GM18861 (cell line): ENCODE data around the gene HRCT1.
"Not testable (repeated sequence)": the region's sequence is repeated elsewhere in the genome, so short reads cannot be mapped to it uniquely, and the experiment has no call there.

ENCODE experiments used
- ATAC-seq: cut with Tn5 transposase; IDR thresholded peaks from one replicate; pipeline ENCODE4 v1.9.1; 2021; ENCODE audit not compliant: unreplicated experiment

Gene HRCT1

DNA sequence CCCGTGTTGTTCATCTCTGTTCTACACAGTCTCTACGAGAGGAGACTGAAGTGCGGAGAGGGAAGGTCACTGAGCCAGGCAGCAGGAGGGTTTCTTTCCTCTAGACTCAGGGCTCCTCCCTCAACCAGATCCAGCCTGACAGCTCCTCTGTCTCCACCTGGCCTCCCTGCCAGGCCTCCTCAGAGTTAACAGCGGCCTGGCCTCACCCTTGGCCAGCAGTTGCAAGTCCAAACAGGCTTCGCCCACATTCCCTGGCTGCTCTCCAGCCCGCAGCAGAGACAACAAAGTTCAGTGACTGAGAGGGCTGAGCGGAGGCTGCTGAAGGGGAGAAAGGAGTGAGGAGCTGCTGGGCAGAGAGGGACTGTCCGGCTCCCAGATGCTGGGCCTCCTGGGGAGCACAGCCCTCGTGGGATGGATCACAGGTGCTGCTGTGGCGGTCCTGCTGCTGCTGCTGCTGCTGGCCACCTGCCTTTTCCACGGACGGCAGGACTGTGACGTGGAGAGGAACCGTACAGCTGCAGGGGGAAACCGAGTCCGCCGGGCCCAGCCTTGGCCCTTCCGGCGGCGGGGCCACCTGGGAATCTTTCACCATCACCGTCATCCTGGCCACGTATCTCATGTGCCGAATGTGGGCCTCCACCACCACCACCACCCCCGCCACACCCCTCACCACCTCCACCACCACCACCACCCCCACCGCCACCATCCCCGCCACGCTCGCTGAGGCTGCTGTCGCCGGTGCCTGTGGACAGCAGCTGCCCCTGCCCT lies at the start of gene HRCT1:
TSS of gene HRCT1 (plus strand) at position 291 of the 768 bp plus-strand sequence. CDS start at position 377, 86 bp downstream.
- no peak for ATAC-seq

DNA sequence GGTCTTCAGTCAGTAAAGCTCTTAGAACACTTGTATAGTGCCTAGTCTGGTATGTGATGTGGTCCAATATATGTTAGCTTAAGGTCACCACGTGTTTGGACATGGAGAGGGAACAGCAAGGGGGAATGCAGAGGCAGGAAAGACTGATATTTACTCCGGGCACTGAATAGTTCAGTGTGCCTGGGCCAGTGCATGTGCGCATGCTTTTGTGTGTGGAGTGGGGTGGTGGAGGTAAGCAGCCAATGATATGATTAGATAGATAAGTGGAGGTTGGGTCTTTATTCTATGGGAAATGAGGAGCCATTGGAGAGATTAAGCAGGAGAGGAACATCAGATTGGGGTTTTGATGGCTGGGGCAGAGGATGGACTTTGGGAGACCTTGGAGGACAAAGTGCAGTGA lies 49.8 kb upstream of the HRCT1 start:
- ATAC-seq: no peak

DNA sequence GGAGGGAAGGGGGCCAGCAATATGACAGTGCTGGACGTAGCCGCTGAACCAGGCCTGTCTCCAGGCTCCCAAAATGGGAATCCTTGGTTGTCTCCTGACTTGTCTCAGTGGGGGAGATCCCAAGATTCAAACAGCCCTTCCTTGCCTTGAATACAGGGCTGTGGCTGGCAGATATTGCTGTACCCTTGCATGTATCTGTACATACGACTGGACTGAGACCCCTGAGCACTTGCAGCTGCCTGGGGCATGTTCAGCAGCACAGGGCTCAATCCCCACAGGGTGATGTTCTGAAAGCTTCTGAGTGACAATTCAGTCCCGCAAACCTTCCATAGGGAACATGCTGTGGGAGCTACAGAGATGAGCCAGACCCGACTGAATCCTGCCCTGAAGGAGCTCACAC lies 49.1 kb upstream of the HRCT1 start:
- ATAC-seq: no peak

DNA sequence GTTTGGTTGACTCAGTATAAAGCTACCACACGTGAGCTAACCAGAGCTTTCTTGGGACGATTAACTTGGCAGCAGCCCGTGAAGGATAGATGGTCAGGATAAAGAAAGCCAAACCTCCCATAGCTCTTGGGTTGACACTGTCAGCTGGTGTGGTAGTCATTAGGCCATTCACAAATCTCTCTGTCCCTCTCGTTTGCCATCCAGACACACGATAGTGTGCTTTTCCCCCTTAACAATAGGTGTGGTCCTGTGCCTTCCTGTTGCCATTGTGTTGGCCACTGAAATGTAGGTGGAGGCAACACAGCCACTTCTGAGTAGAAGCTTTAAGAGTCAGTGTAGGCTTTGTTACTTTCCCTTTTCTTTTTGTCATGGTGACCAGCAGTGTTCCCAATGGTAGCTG lies 47.5 kb upstream of the HRCT1 start:
- ATAC-seq: no peak

DNA sequence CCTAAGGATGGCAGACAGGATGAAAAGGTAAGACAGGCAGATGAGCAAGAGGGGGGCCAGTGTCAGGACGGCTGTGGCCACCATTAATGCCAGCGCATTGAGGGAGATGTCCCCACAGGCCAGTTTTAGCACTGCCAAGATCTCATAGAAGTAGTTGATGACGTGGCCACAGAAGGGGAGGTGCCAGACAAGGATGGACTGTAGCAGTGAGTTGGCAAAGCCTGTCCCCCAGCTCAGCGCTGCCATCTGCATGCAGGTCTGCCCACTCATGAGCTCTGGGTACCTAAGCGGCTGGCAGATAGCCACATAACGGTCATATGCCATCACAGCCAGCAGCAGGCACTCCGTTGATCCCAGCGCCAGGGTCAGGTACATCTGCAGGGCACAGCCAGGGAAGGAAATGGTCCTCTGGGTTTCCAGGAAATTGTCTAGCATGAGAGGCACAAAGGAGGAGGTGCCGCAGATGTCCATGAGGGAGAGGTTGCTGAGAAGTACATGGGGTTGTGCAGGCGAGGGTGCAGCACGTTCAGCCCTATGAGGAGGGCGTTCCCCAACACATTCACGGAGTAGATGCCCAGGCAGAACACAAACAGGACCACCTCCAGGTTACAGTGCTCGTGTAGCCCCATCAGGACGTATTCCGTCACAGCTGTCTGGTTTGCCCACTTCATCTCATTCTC lies 46.6 kb upstream of the HRCT1 start:
- no peak for ATAC-seq

DNA sequence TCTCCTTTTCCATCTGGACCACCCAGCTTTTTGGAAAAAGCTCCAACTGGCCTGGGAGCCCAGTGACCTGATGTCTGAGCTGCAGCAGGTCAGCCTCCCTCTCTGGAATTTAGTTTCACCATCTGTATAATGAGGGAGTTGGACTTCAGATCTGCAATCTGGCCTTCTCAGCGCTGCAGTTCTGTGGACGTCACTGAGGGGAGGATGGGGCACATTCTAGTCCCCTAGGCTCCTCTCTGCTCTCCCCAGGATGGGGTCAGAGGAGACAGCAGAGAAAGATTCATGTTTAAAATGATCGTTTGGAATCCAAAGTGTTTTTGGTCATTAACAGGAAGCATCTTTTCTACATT lies 46.0 kb upstream of the HRCT1 start:
- no peak for ATAC-seq

DNA sequence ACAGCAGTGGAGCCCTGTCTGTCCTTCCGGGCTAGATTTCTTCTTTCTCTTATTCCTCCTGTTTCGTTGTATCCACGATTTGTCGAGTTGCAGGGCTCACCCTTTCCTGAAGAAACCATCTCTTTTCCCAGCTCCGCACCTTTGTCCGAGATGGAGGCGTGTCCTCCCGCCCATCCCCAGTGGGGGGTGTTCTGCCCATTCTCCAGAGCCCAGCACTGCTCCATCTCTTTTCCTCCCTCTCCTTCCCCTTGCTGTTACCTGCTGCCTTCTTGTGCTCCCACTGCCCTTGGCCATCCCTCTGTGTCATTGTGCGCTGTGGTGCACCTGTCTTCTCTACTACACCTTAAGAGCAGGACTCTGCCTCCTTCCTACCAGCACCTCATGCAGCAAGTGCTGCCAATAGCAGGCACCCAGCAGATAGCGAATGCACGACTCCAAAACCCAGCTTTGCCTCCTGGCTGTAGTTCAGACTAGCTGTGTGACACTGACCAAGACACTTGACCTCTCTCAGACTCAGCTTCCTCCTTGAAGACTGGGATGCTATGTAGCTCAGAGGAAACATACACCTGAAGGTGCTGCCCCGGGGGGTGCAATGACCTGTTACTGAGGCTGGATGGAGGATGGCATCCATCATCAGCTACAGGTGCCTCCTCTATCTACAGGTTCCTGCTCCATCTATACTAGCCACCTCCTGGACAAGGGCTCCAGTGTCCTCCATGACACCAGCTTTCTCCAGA lies 44.7 kb upstream of the HRCT1 start:
- no peak for ATAC-seq

DNA sequence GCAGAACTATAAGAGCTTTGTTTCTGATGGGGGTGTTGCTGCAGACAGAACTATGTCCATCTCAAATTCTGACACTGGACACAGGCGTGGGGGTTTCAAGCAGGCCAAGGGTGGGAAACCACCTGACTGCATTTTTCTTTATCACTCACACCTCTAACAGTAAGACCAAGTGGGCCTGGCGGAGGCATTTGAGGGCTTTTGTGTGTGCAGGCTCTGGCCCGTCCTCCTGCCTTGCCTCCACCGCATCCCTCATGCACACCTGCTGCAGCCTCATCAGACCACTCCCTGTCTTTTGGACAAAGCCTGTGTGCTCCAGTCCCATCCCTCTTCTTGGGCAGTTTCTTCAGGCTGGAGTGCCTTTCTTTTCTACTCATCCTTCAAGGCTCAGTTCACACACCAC lies 43.7 kb upstream of the HRCT1 start:
- ATAC-seq: no peak

DNA sequence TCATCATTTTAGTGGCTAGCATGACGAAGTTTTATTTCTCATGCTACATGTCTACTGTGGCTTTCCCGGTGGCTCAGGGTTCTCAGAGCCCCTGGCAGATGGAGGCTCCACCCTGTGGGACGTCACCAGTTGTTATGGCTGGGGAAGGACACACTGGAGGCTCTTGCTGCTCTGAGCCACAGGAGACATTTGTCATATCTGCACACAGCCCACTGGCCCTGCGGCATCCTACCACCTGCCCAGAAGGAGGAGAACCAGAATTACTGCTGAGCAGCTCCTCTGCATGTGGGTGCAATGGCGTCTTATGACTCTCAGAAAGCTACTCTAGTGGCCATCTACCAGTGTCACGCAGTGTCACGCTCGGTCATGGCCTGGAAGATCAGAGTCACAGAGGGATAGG lies 42.4 kb upstream of the HRCT1 start:
- no peak for ATAC-seq

DNA sequence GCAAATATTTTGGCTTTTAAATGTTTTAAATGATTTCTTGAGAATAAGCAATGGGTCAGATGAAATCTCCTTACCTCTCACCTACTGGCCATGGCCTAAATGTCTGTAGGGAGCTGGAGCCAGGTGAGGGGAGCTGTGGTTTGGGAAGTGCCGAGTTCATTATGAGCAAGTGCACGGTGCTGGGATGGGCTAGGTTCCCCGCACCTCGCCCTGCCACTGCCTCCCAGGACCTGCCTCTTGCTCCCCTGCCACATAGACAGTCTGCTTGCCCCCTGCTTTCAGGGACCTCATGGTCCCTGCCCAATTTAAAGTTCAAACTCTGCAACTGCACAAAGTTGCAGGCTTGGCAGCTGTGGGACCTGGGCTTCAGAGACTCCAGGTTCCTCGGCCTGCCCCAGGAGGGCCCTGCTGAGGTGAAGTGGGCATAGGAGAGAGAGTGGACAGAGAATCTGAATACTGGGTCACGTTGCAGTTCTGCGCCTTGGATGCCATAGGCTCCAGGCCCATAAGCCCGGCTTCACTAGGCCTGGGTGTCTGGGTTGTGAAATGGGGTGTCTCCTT lies 41.2 kb upstream of the HRCT1 start:
- ATAC-seq: no peak

DNA sequence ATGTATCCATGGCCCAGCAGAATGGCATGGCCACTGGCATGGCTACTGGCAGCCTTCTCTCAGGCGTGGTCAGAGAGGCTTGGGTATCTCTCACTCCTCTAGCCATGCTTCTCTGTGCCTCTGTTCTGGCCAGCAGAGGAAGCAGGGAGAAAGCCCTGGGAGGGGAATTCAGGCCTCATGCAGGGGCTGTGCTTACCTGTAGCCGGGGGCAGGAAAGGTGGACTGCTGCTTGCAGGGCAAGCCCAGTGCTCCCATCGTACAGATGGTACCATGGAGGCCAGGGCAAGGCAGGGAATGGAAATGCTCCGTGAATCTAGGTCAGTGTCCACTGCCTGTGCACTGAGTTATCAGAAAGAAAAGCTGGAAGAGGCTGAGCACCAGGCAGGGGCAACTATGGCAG lies 38.5 kb upstream of the HRCT1 start:
- ATAC-seq: no peak

DNA sequence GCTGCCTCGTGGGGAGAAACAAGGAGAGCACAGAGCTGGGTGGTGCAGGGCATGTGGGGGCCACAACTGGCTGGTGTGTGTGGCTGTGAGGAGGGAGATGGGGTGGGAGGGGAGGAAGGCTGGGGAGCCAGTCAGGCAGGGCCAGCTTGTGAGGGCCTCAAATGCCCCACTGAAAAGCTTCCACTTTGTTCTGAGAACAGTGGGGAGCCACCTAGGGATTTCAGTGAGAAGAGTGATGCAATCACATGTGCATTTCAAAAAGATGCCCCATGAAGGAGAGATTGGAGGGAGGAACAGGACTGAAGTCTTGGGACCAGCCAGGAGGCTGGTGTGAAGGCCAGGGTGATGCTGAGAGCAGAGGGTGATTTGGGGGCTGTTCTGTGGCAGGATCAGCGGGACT lies 37.1 kb upstream of the HRCT1 start:
- no peak for ATAC-seq

DNA sequence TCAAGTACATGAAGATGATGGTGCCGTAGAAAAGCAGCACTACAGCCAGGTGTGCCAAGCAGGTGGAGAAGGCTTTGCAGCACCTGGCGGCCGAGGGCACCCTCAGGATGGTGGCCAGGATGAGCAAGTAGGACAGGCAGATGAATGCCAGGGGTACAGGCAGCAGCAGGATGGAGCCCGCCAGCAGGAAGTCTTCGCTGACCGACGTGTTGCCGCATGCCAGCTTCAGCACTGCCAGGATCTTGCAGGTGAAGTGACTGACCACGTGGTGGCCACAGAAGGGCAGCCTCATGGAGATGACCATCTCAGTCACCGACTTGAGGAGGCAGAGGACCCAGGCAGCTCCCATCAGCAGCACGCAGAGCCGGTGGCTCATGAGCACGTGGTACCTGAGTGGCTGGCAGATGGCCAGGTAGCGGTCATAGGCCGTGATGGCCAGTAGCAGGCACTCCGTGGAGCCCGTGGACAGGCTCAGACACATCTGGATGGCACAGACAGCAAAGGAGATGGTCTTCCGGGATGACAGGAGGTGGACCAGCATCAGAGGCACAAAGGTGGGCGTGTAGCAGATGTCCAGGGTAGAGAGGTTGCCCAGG lies 36.3 kb upstream of the HRCT1 start:
- no peak for ATAC-seq

DNA sequence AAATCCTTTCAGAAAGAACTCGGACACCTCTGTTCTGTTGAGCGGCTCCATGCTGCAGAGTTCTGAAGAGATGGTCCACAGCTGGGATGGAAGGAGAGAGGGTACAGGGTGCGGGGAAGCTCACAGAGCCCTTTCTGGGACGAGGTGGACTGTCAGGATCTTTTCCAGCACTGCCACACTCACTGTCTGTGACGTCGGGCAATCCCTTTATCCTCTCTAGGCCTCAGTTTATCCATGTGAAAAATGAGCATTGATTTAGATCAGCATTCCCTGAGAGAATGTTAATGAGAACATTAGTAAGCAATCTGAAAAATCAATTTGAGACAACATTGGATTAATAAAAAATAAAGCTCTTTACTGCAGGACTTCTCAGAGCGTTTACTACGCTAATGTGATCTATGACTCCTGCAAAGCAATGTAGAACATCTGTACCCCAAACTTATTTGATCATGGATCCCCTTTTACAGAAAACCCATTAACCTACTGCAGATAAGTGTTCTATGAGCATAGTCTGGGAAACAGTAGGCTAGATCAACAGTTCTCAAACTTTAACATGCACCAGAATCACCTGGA lies 35.6 kb upstream of the HRCT1 start, which contains the start of gene OR13J1:
TSS of gene OR13J1 (minus strand) at position 51 of the 573 bp plus-strand sequence. CDS start at position 51, 0 bp downstream.
- ATAC-seq: no peak

DNA sequence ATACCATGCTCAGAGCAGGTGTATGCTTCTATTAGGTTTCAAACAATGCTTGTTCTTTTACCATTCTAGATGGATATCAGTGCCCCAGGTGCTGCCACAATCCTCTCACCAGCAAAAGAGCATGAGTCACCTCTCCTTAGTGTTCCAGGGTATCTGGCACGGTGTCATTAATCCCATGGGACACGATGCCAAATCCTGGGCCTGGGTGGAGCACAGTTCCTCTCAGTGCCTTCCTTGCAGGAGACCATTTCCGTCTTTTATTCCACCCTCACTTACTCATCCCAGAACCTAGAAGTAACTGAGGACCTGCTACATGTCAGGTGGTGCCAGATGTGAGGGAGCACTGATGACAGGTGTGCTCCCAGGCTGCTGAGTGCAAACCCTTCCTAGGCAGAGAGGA lies 34.5 kb upstream of the HRCT1 start:
- ATAC-seq: no peak

DNA sequence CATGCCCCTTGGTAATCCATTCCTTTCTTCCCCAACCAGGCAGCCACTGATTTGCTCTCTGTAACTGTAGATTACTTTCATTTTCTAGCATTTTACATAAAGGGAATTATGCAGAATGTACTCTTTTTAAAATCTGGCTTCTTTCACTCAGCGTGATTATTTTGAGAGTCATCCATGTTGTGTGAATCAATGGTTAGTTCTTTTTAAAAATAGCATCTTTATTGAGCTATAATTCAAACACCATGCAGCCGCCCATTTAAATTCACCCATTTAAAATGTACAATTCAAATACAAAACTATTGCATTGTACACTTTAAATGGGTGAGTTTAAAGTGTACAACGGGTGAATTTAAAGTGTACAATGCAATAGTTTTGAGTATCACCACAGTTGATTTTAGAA lies 33.5 kb upstream of the HRCT1 start:
- ATAC-seq: no peak

DNA sequence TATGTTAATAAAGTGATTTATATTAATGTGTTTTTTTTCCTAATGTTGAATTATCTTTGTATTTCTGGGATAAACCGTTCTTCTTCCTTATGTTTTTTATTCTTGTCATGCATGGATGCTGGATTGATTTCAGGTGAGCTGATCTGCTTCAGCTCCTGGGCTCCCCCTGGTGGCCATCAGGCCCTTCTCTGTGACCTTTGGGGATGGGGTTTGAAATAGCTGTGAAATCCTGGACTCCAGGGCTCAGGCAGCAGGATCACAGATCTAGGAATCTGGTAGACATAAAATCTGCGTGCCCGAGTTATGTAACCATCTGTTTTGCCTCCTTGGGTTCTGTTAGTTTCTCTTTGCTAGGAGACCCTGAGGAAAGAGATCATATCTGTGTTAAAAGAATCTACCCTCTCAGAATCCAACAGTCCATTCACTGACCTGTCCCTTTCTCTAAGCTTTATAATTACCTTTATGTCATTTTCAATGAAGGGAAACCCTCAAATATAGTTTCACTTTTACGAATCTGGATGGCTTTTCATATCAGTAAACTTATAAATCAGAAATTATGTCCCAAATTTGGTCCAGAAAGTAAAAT lies 23.6 kb upstream of the HRCT1 start:
- ATAC-seq: no peak

DNA sequence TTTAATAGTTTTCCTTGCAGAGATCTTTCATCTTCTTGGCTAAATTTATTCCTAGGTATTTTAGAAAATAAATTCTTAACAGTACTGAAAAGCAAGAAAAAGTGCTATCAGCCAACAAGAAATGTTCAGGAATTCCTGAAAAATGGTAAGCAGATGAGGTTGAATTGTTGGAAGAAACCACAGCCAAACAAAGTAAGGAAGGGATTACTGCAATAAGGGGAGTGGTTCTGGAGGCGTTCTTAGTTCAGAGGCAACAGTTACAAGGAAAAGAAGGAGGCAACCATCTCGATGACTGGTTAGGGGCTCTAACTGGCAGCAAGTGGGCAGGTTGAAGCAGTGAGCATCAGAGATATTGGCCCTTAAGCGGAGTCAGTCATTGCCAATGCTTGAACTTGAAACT lies 23.0 kb upstream of the HRCT1 start:
- no peak for ATAC-seq

DNA sequence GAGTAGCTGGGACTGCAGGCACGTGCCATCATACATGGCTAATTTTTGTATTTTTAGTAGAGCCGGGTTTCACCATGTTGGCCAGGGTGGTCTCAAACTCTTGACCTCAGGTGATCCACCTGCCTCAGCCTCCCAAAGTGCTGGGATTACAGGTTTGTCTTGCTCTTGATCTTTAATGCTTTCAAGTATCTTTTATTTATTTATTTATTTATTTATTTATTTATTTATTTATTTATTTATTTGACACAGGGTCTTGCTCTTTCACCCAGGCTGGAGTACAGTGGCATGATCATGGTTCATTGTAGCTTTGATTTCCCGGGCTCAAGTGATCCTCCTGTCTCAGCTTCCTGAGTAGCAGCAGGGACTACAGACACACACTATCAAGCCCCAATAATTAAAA lies 21.1 kb upstream of the HRCT1 start:
- ATAC-seq: not testable (repeated sequence)

DNA sequence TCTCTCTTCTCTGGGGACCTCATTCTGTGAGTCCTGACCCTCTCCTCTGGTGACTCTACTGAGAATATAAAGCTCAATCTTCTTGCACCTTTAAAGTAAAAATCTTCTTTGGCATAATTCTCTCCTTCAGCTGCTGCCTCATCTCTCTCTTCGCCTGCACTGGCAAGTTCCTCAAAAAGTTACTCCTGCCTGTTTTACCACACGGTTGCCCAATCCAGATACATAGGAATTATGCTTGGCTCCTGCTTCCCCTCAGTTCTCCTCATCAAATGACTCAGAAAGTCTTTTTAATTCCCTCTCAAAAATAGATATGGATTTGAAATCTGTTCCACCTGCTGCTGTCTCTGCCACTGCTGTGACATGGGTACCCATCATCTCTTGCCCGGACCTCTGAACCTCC lies 14.4 kb upstream of the HRCT1 start:
- no peak for ATAC-seq

DNA sequence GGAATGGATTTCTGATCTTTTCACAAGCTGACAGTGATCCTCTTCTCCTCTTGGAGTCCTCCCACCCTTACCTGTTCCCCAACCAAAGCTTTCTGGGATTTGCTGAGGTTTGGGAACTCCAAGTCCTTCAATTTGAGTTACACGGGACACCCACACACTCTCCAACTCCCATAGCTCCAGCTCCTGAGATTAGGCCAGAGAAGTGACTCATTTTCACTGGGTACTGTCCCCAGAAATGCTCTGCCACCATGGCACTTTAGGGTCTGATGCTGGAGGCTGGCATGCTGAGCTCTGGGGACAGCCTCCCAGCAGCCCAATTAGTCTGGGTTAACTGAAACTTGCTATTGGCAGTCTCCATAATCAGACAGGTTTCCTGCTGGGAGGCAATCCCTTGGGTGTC lies 14.0 kb upstream of the HRCT1 start:
- no peak for ATAC-seq
